CD14-positive monocyte (primary cell): Measurements from ENCODE around the gene PYGB. TPM values are rescaled to one million over a fixed set of nuclear protein-coding genes. Genes with fewer than 3 reads are reported as not detected.

ENCODE experiments used
- DNase-seq, 3 donors: peaks; one replicate each; pipeline ENCODE4 v3.0.0-alpha.2; 2011 to 2022
- H2AFZ ChIP-seq: 2 replicates; pipeline ENCODE4 v1.6.0; 2012; ENCODE audit warnings: mild to moderate bottlenecking, low read depth, low read length, inconsistent platforms; ENCODE audit not compliant: insufficient read depth, poor library complexity, severe bottlenecking
- H3K27ac ChIP-seq, 2 donors: 1 replicate in 1 of 2; 2 replicates in 1 of 2; pipeline ENCODE4 v1.5.1; 2012 to 2013; ENCODE audit warnings: low read length in 2 of 2, control low read depth in 1 of 2, inconsistent platforms in 1 of 2, low read depth in 1 of 2, mild to moderate bottlenecking in 1 of 2
- H3K27me3 ChIP-seq, 2 donors: one replicate each; pipeline versions ENCODE4 v1.6.0 to v1.6.1; 2011 to 2013; ENCODE audit warnings: low read length in 2 of 2; ENCODE audit not compliant: control insufficient read depth in 2 of 2, insufficient read depth in 2 of 2
- H3K36me3 ChIP-seq, 2 donors: replicated peaks in 1 of 2; 1 replicate in 1 of 2; 2 replicates in 1 of 2; pipeline versions ENCODE4 v1.5.1 to v1.6.1; 2012 to 2013; ENCODE audit warnings: low read length in 2 of 2, control low read depth in 1 of 2, inconsistent platforms in 1 of 2, mild to moderate bottlenecking in 1 of 2; ENCODE audit not compliant: insufficient read depth in 2 of 2, control insufficient read depth in 1 of 2
- H3K4me1 ChIP-seq, 2 donors: 1 replicate in 1 of 2; 2 replicates in 1 of 2; pipeline versions ENCODE4 v1.5.1 to v1.6.1; 2012 to 2013; ENCODE audit warnings: low read length in 2 of 2, control low read depth in 1 of 2, inconsistent platforms in 1 of 2, mild to moderate bottlenecking in 1 of 2, moderate library complexity in 1 of 2; ENCODE audit not compliant: insufficient read depth in 2 of 2, control insufficient read depth in 1 of 2
- H3K4me2 ChIP-seq: replicated peaks from 2 replicates; pipeline ENCODE3; 2012; ENCODE audit warnings: low read length, moderate library complexity, mild to moderate bottlenecking; ENCODE audit not compliant: poor library complexity, severe bottlenecking; ENCODE audit errors: extremely low read depth
- H3K4me3 ChIP-seq, 3 experiments: fragments of 200-600 bp in 1 of 3; sonication (generic) in 1 of 3; replicated peaks in 1 of 3; 1 replicate in 2 of 3; 2 replicates in 1 of 3; pipeline ENCODE4 v1.5.1; 2011 to 2013; ENCODE audit warnings: low read length in 3 of 3, mild to moderate bottlenecking in 3 of 3, control low read depth in 2 of 3, low read depth in 2 of 3, inconsistent platforms in 1 of 3, moderate library complexity in 1 of 3
- H3K79me2 ChIP-seq: 2 replicates; pipeline ENCODE4 v1.6.0; 2012; ENCODE audit warnings: mild to moderate bottlenecking, control low read depth, inconsistent platforms, low read length, moderate library complexity; ENCODE audit not compliant: insufficient read depth
- H3K9ac ChIP-seq: 2 replicates; pipeline ENCODE4 v1.6.0; 2017; ENCODE audit warnings: low read length, mild to moderate bottlenecking; ENCODE audit not compliant: insufficient read depth, poor library complexity, severe bottlenecking
- H3K9me3 ChIP-seq, 2 donors: replicated peaks in 1 of 2; 1 replicate in 1 of 2; 2 replicates in 1 of 2; pipeline versions ENCODE4 v1.5.1 to v1.6.1; 2012 to 2013; ENCODE audit warnings: low read length in 2 of 2, control low read depth in 1 of 2; ENCODE audit not compliant: control insufficient read depth in 1 of 2, insufficient read depth in 1 of 2
- H4K20me1 ChIP-seq: 2 replicates; pipeline ENCODE4 v1.6.0; 2012; ENCODE audit warnings: mild to moderate bottlenecking, low read length, control low read depth, moderate library complexity; ENCODE audit not compliant: insufficient read depth
- H3K27ac Mint-ChIP-seq, 7 donors: one replicate each; pipeline ENCODE4 v1.8.0; 2020; ENCODE audit warnings: mild to moderate bottlenecking in 7 of 7, mixed read lengths in 7 of 7, moderate library complexity in 6 of 7, inconsistent platforms in 2 of 7
- H3K27me3 Mint-ChIP-seq, 3 donors: one replicate each; pipeline ENCODE4 v1.8.0; 2021 to 2022; ENCODE audit warnings: low read depth in 3 of 3, mild to moderate bottlenecking in 3 of 3, mixed read lengths in 3 of 3, moderate library complexity in 3 of 3, inconsistent platforms in 1 of 3
- H3K36me3 Mint-ChIP-seq, 2 donors: one replicate each; pipeline ENCODE4 v1.8.0; 2020; ENCODE audit warnings: mixed read lengths in 2 of 2, inconsistent platforms in 1 of 2, mild to moderate bottlenecking in 1 of 2
- H3K4me1 Mint-ChIP-seq: one replicate; pipeline ENCODE4 v1.8.0; 2020; ENCODE audit warnings: mild to moderate bottlenecking, mixed read lengths
- H3K4me3 Mint-ChIP-seq, 2 donors: one replicate each; pipeline ENCODE4 v1.8.0; 2020; ENCODE audit warnings: mild to moderate bottlenecking in 2 of 2, mixed read lengths in 2 of 2, moderate library complexity in 1 of 2
- H3K9me3 Mint-ChIP-seq, 7 donors: one replicate each; pipeline ENCODE4 v1.8.0; 2020 to 2022; ENCODE audit warnings: mixed read lengths in 7 of 7, mild to moderate bottlenecking in 6 of 7, moderate library complexity in 6 of 7, inconsistent platforms in 2 of 7
- CTCF ChIP-seq: fragments of 200-600 bp; IDR thresholded peaks from one replicate; pipeline ENCODE4 v1.8.0; 2022; ENCODE audit warnings: antibody characterized with exemption, mild to moderate bottlenecking
- WGBS: methylation state at CpG from one replicate; pipeline ENCODE4 v1.1.5; 2013; ENCODE audit warnings: missing lambda C conversion rate; ENCODE audit not compliant: insufficient coverage; 5-methylcytosine and 5-hydroxymethylcytosine counted together
- intact Hi-C, 2 donors: fragments of 100-400 bp; cut with micrococcal nuclease; formaldehyde crosslinking; loops; one replicate each; pipeline versions ENCODE4 v1.15.0 to v1.15.1; 2023
- polyA plus RNA-seq, 3 donors: library from polyadenylated mRNA; depleted of rRNA in 1 of 3; unstranded in 2 of 3; stranded (reverse) in 1 of 3; fragments of 300-500 nt in 2 of 3; fragments of >200 nt in 1 of 3; fragmentation: Illumina TruSeq in 2 of 3; gene quantifications; 1 replicate in 2 of 3; 2 replicates in 1 of 3; pipeline ENCODE4 v1.2.3, GENCODE V29; 2012 to 2021

Gene PYGB
- polyA plus RNA-seq, 3 donors = 26.6 to 33.2 (median 26.7) TPM

GRCh38 chr20:25292176-25292891, 44.4 kb downstream of the PYGB start:
- Histone ChIP-seq H3K9me3 (no peaks in the 10 kb centered on the region), H3K9ac (no peak overlapping the region), H3K79me2 (no peaks in the 10 kb centered on the region), H3K4me2 (no peak overlapping the region), H2AFZ (no peak overlapping the region), H3K4me3 (no peak overlapping the region), H4K20me1 (no peaks in the 10 kb centered on the region), H3K36me3 (peaks cover 83 to 90% of the 10 kb centered on the region in 2 donors), H3K27ac (no peak overlapping the region), H3K27me3 (no peaks in the 10 kb centered on the region), H3K4me1 (no peaks in the 10 kb centered on the region)
- H3K36me3 Mint-ChIP-seq = peaks cover 59 to 85% of the 10 kb centered on the region in 2 donors
- intact Hi-C loops = no loop called here
- H3K9me3 Mint-ChIP-seq = no peaks in the 10 kb centered on the region
- 98% methylated on average over 35 of the region's 35 CpGs for WGBS
- peak overlapping the region in 1 of 2 donors; percentile 31 for H3K4me3 Mint-ChIP-seq
- H3K27ac Mint-ChIP-seq = no peak overlapping the region
- H3K27me3 Mint-ChIP-seq = no peaks in the 10 kb centered on the region
- TF ChIP-seq CTCF = no peak
- no peak for DNase-seq
- H3K4me1 Mint-ChIP-seq = no peaks in the 10 kb centered on the region

GRCh38 chr20:25293507-25293906, 45.6 kb downstream of the PYGB start:
- intact Hi-C loops = no loop called here
- no peaks in the 10 kb centered on the region for H3K79me2 ChIP-seq
- H3K27me3 ChIP-seq = no peaks in the 10 kb centered on the region
- H2AFZ ChIP-seq = no peak overlapping the region
- Mint-ChIP-seq H3K27ac (peak overlapping the region in 3 of 7 donors; percentile 13 to 45 (median 43)), H3K4me1 (no peaks in the 10 kb centered on the region), H3K4me3 (no peak overlapping the region), H3K36me3 (peaks cover 55 to 86% of the 10 kb centered on the region in 2 donors), H3K27me3 (no peaks in the 10 kb centered on the region), H3K9me3 (no peaks in the 10 kb centered on the region)
- no peak overlapping the region for H3K4me2 ChIP-seq
- no peaks in the 10 kb centered on the region for H4K20me1 ChIP-seq
- no peak for TF ChIP-seq CTCF
- H3K36me3 ChIP-seq = peaks cover 80 to 90% of the 10 kb centered on the region in 2 donors
- H3K4me3 ChIP-seq = no peak overlapping the region
- no peaks in the 10 kb centered on the region for H3K9me3 ChIP-seq
- H3K27ac ChIP-seq = no peak overlapping the region
- DNase-seq = no peak
- no peak overlapping the region for H3K9ac ChIP-seq
- no peaks in the 10 kb centered on the region for H3K4me1 ChIP-seq
- 94% methylated on average over 10 of the region's 10 CpGs for WGBS
